Coronary artery (tissue), 2 donors: Measurements from ENCODE around the gene PFAS.

ENCODE experiments used
- DNase-seq: peaks from one replicate; pipeline ENCODE4 v3.0.0-alpha.2; 2017; ENCODE audit warnings: low spot score
- H3K27ac ChIP-seq, 2 donors: fragments of 200-600 bp; sonication (generic); one replicate each; pipeline ENCODE4 v1.5.1; 2016 to 2019
- H3K4me3 ChIP-seq: fragments of 200-600 bp; sonication (generic); 2 replicates; pipeline ENCODE4 v1.5.1; 2016; ENCODE audit warnings: mild to moderate bottlenecking, moderate library complexity
- CTCF ChIP-seq: fragments of 200-600 bp; sonication (generic); IDR thresholded peaks from one replicate; pipeline ENCODE4 v1.5.1; 2019; ENCODE audit warnings: antibody characterized with exemption

Gene PFAS

GRCh38 chr17:8284126-8284525, 35.0 kb downstream of the PFAS start:
- Histone ChIP-seq H3K27ac (no peak overlapping the region), H3K4me3 (no peak overlapping the region)
- TF ChIP-seq CTCF, result no peak
- DNase-seq, result no peak

GRCh38 chr17:8285270-8286181, 36.4 kb downstream of the PFAS start:
- H3K27ac ChIP-seq, result no peak overlapping the region
- no peak overlapping the region for H3K4me3 ChIP-seq
- TF ChIP-seq CTCF, result no peak
- no peak for DNase-seq

- H3K4me3 ChIP-seq, result peak overlapping the region; percentile 82
- peak overlapping the region; percentile 95 to 96 for H3K27ac ChIP-seq
- DNase-seq, result no peak
- TF ChIP-seq CTCF, result no peak
These were observed 38.7 kb downstream of the PFAS start for GRCh38 chr17:8287651-8288335.

GRCh38 chr17:8288336-8289102, 39.4 kb downstream of the PFAS start, which contains the start of gene RANGRF:
RANGRF (plus strand) TSS chr17:8288670; CDS start chr17:8288789, 119 bp downstream.
- peak within 1 kb of the TSS; percentile 82 for H3K4me3 ChIP-seq
- H3K27ac ChIP-seq, result peak within 1 kb of the TSS; percentile 95 to 96
- no peak for TF ChIP-seq CTCF
- DNase-seq, result peak; percentile 91

- no peak for TF ChIP-seq CTCF
- peak overlapping the region; percentile 95 to 96 for H3K27ac ChIP-seq
- no peak for DNase-seq
- peak overlapping the region; percentile 82 for H3K4me3 ChIP-seq
These were observed 40.0 kb downstream of the PFAS start for GRCh38 chr17:8289103-8289397.

GRCh38 chr17:8290043-8290442, 41.0 kb downstream of the PFAS start:
- H3K27ac ChIP-seq, result no peak overlapping the region
- TF ChIP-seq CTCF, result no peak
- H3K4me3 ChIP-seq, result no peak overlapping the region

More at GRCh38 chr17:8290043-8290442, 41.0 kb downstream of the PFAS start:
- no peak for DNase-seq
